Measurements from ENCODE around the gene NOL4L. TPM values are rescaled to one million over a fixed set of nuclear protein-coding genes. Genes with fewer than 3 reads are reported as not detected.

NOL4L gene
- total RNA-seq, 2 experiments from 2014 or later, result 53.1 to 55.6 TPM

- Mint-ChIP-seq H3K36me3 (ENCODE audit: low read depth) (peaks cover 30% of the 10 kb centered on the region), H3K27ac (peak overlapping the region; percentile 82), H3K27me3 (no peaks in the 10 kb centered on the region), H3K4me1 (ENCODE audit: low read depth) (peaks cover 37% of the 10 kb centered on the region), H3K4me3 (no peak overlapping the region), H3K9me3 (no peaks in the 10 kb centered on the region)
- no peak for ATAC-seq (ENCODE audit: poor library complexity)
- no peak overlapping the region for H3K4me3 ChIP-seq (ENCODE audit: low read length)
- no peaks in the 10 kb centered on the region for H3K27me3 ChIP-seq (ENCODE audit: control insufficient read depth in 1 of 2, insufficient read depth in 2 of 2, low read length in 2 of 2)
- H3K36me3 ChIP-seq (ENCODE audit: insufficient read depth, low read length), result peaks cover 35% of the 10 kb centered on the region
- H3K9me3 ChIP-seq (ENCODE audit: control insufficient read depth in 1 of 2, insufficient read depth in 1 of 2, low read length in 2 of 2), result no peaks in the 10 kb centered on the region
- no peak for TF ChIP-seq CTCF (IDR thresholded peaks at IDR 0.05)
- no peak for DNase-seq
- H3K27ac ChIP-seq (ENCODE audit: low read depth in 1 of 2, low read length in 2 of 2), result peak overlapping the region in 1 of 2 donors; percentile 36
- intact Hi-C loops (cut with DNase I, micrococcal nuclease), result no loop called here
- ChIA-PET CTCF (no interaction called here), POLR2A (no interaction called here)
- peaks cover 41% of the 10 kb centered on the region for H3K4me1 ChIP-seq (ENCODE audit: insufficient read depth, low read length)
Measured at GRCh38 chr20:32474009-32474716, 111.0 kb downstream of the NOL4L start.

DNA sequence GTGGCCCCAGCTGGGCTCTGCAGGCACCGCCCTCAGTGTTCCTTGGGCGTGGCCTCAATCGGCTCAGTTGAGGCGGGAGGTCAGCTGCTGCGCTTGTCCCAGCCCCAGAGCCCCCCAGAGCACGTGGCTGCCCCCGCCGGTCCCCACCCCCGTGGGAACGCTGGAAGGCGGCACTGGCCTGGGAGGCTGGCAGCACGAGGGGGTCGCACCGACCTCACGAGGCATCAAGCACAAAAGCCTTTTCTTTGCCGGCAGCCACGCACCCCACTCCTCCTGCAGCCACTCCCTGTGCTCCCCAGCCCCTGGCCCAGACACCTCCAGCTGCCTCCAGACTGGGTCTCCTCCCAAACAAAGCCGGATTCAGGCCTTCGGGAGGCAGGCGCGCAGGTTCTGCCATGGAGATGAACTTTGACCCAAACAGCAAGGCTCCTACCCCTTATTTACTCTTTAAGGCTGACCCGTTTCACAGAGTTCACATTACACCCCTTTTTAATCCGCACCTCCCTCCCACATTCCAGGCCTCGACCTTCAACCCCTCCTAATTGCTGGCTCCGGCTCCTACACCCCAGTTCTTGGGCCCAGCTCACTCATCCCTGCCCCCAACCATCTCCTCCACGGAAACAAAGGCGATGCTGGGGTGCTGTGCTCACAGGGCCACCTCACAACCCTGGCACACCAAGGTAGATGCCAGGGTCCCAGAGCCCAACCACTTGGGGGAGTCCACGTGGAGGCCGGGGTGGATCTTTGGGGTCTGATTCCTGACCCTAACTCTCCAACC, 111.7 kb downstream of the NOL4L start:
- Mint-ChIP-seq H3K27me3 (no peaks in the 10 kb centered on the region), H3K36me3 (ENCODE audit: low read depth) (peaks cover 30% of the 10 kb centered on the region), H3K4me3 (no peak overlapping the region), H3K27ac (peak overlapping the region; percentile 69), H3K4me1 (ENCODE audit: low read depth) (peaks cover 29% of the 10 kb centered on the region), H3K9me3 (no peaks in the 10 kb centered on the region)
- ChIA-PET CTCF (no interaction called here), POLR2A (no interaction called here)
- Histone ChIP-seq H3K9me3 (ENCODE audit: control insufficient read depth in 1 of 2, insufficient read depth in 1 of 2, low read length in 2 of 2) (no peaks in the 10 kb centered on the region), H3K27ac (ENCODE audit: low read depth in 1 of 2, low read length in 2 of 2) (peak overlapping the region in 1 of 2 donors; percentile 36), H3K4me3 (ENCODE audit: low read length) (no peak overlapping the region), H3K27me3 (ENCODE audit: control insufficient read depth in 1 of 2, insufficient read depth in 2 of 2, low read length in 2 of 2) (no peaks in the 10 kb centered on the region), H3K36me3 (ENCODE audit: insufficient read depth, low read length) (peaks cover 35% of the 10 kb centered on the region), H3K4me1 (ENCODE audit: insufficient read depth, low read length) (peaks cover 34% of the 10 kb centered on the region)
- intact Hi-C loops (cut with DNase I, micrococcal nuclease), result no loop called here
- TF ChIP-seq CTCF (IDR thresholded peaks at IDR 0.05), result no peak
- no peak for DNase-seq
- ATAC-seq (ENCODE audit: poor library complexity), result no peak

- ChIA-PET CTCF (no interaction called here), POLR2A (no interaction called here)
- ATAC-seq (ENCODE audit: poor library complexity) (no peak), DNase-seq (no peak)
- no peaks in the 10 kb centered on the region for H3K27me3 Mint-ChIP-seq
- no peak overlapping the region for H3K4me3 Mint-ChIP-seq
- H3K36me3 ChIP-seq (ENCODE audit: insufficient read depth, low read length), result peaks cover 35% of the 10 kb centered on the region
- H3K36me3 Mint-ChIP-seq (ENCODE audit: low read depth), result peaks cover 26% of the 10 kb centered on the region
- peak overlapping the region in 1 of 2 donors; percentile 35 for H3K27ac ChIP-seq (ENCODE audit: low read depth in 1 of 2, low read length in 2 of 2)
- H3K4me3 ChIP-seq (ENCODE audit: low read length), result no peak overlapping the region
- no peaks in the 10 kb centered on the region for H3K9me3 Mint-ChIP-seq
- no peaks in the 10 kb centered on the region for H3K27me3 ChIP-seq (ENCODE audit: control insufficient read depth in 1 of 2, insufficient read depth in 2 of 2, low read length in 2 of 2)
- H3K27ac Mint-ChIP-seq, result peak overlapping the region; percentile 30
- peaks cover 34% of the 10 kb centered on the region for H3K4me1 ChIP-seq (ENCODE audit: insufficient read depth, low read length)
- no peaks in the 10 kb centered on the region for H3K9me3 ChIP-seq (ENCODE audit: control insufficient read depth in 1 of 2, insufficient read depth in 1 of 2, low read length in 2 of 2)
- H3K4me1 Mint-ChIP-seq (ENCODE audit: low read depth), result peaks cover 22% of the 10 kb centered on the region
- TF ChIP-seq CTCF (IDR thresholded peaks at IDR 0.05), result no peak
- intact Hi-C loops (cut with DNase I, micrococcal nuclease), result no loop called here
Measured at GRCh38 chr20:32472581-32473207, 112.4 kb downstream of the NOL4L start.
